Endothelial cell of umbilical vein (primary cell): ENCODE data around the gene DIS3L2. TPM values are rescaled to one million over a fixed set of nuclear protein-coding genes. Genes with fewer than 3 reads are reported as not detected.

Experiments used
- BruUV-seq: library from RNA; stranded (reverse); fragments of 400-500 nt; replicated peaks from 2 replicates; lab custom pipeline; 2021; lab: Mats Ljungman, UMichigan
- CTCF ChIA-PET: fragments of 300-600, 350-600 bp; sonication (Branson Sonifier 250); formaldehyde crosslinking; loops from one replicate; lab custom pipeline; 2021; ENCODE audit warnings: antibody characterized with exemption, inconsistent platforms; lab: Charles Lee
- POLR2A ChIA-PET: fragments of 300-600, 350-600 bp; sonication (Branson Sonifier 250); formaldehyde crosslinking; loops from one replicate; lab custom pipeline; 2021; ENCODE audit warnings: antibody characterized with exemption, inconsistent platforms; lab: Charles Lee
- DNase-seq: peaks from one replicate; pipeline ENCODE4 v3.0.0-alpha.2; 2011; ENCODE audit warnings: low read depth, low spot score
- FAIRE-seq: peaks from 2 replicates; lab custom pipeline; 2011; peaks lifted over from hg19 to GRCh38; lab: Jason Lieb, UNC
- H2AFZ ChIP-seq: 2 replicates; pipeline ENCODE4 v1.6.0; 2012; ENCODE audit warnings: low read depth, low read length, control low read depth, inconsistent platforms
- H3K27ac ChIP-seq: 2 replicates; pipeline ENCODE4 v1.5.1; 2011; ENCODE audit warnings: low read depth, mild to moderate bottlenecking, control low read depth, low read length, moderate library complexity; ENCODE audit not compliant: insufficient read depth
- H3K27me3 ChIP-seq, 2 experiments: 2 replicates each; pipeline versions ENCODE4 v1.6.0 to v1.6.1; 2011; ENCODE audit warnings: low read length in 2 of 2, mixed read lengths in 1 of 2; ENCODE audit not compliant: control insufficient read depth in 2 of 2, insufficient read depth in 2 of 2
- H3K36me3 ChIP-seq, 2 experiments: 2 replicates in 1 of 2; 3 replicates in 1 of 2; pipeline ENCODE4 v1.5.1; 2011; ENCODE audit warnings: low read length in 2 of 2, mild to moderate bottlenecking in 1 of 2, moderate library complexity in 1 of 2; ENCODE audit not compliant: control insufficient read depth in 2 of 2, insufficient read depth in 2 of 2; ENCODE audit errors: extremely low read depth in 1 of 2
- H3K4me1 ChIP-seq: 3 replicates; pipeline ENCODE4 v1.5.1; 2011; ENCODE audit warnings: mild to moderate bottlenecking, low read length; ENCODE audit not compliant: control insufficient read depth, insufficient read depth; ENCODE audit errors: extremely low read depth
- H3K4me2 ChIP-seq: 2 replicates; pipeline ENCODE4 v1.6.1; 2011; ENCODE audit warnings: low read length, control low read depth, mixed read lengths; ENCODE audit not compliant: insufficient read depth
- H3K4me3 ChIP-seq, 3 experiments: fragments of 200-600 bp in 1 of 3; sonication (generic), shearing (Covaris generic) in 1 of 3; replicated peaks in 1 of 3; 2 replicates each; pipeline ENCODE4 v1.5.1; 2011 to 2016; ENCODE audit warnings: control low read depth in 3 of 3, low read length in 3 of 3, mild to moderate bottlenecking in 2 of 3, inconsistent platforms in 1 of 3, low read depth in 1 of 3, moderate library complexity in 1 of 3; ENCODE audit not compliant: insufficient read depth in 1 of 3
- H3K79me2 ChIP-seq: 2 replicates; pipeline ENCODE4 v1.6.0; 2012; ENCODE audit warnings: low read length, inconsistent platforms; ENCODE audit not compliant: control insufficient read depth, insufficient read depth
- H3K9ac ChIP-seq: replicated peaks from 2 replicates; pipeline ENCODE3; 2011; ENCODE audit warnings: low read length, control low read depth; ENCODE audit not compliant: insufficient read depth; ENCODE audit errors: extremely low read depth
- H3K9me1 ChIP-seq: replicated peaks from 3 replicates; pipeline ENCODE4 v1.6.0; 2011; ENCODE audit warnings: mild to moderate bottlenecking, low read length; ENCODE audit not compliant: control insufficient read depth, insufficient read depth; ENCODE audit errors: extremely low read depth
- H3K9me3 ChIP-seq: replicated peaks from 2 replicates; pipeline ENCODE4 v1.5.1; 2012; ENCODE audit warnings: low read length, inconsistent platforms; ENCODE audit not compliant: control insufficient read depth, insufficient read depth
- H4K20me1 ChIP-seq: replicated peaks from 2 replicates; pipeline ENCODE3; 2011; ENCODE audit warnings: mild to moderate bottlenecking, low read length; ENCODE audit not compliant: control insufficient read depth, insufficient read depth; ENCODE audit errors: extremely low read depth
- CTCF ChIP-seq, 2 donors: IDR thresholded peaks; 1 replicate in 1 of 2; 2 replicates in 1 of 2; pipeline ENCODE4 v1.5.1; 2011; ENCODE audit warnings: low read length in 2 of 2, mild to moderate bottlenecking in 2 of 2, moderate library complexity in 2 of 2, control low read depth in 1 of 2, inconsistent platforms in 1 of 2, low read depth in 1 of 2; ENCODE audit not compliant: insufficient read depth in 1 of 2; ENCODE audit errors: extremely low read depth in 1 of 2
- JUN ChIP-seq: IDR thresholded peaks from 2 replicates; pipeline ENCODE4 v1.6.1; 2011; ENCODE audit warnings: borderline replicate concordance, low read depth; ENCODE audit not compliant: insufficient read length, insufficient read depth
- MAX ChIP-seq: IDR thresholded peaks from 2 replicates; pipeline ENCODE4 v1.6.1; 2011; ENCODE audit not compliant: insufficient read depth, insufficient read length
- POLR2A ChIP-seq: IDR thresholded peaks from 2 replicates; pipeline ENCODE4 v1.6.1; 2012; ENCODE audit warnings: low read depth, mild to moderate bottlenecking, control low read depth, low read length
- dilution Hi-C: fragments of 300-500 bp; cut with MboI; formaldehyde crosslinking; loops from one replicate; pipeline ENCODE4 v1.15.0; 2019; ENCODE audit warnings: low sequenced_read_pairs; ENCODE audit not compliant: extremely low pct_ligation_motif_present
- intact Hi-C: fragments of 100-400 bp; cut with micrococcal nuclease; formaldehyde crosslinking; loops from one replicate; pipeline ENCODE4 v1.10.0; 2022
- polyA plus RNA-seq, 4 experiments: library from polyadenylated mRNA; depleted of rRNA in 3 of 4; stranded (reverse) in 3 of 4; unstranded in 1 of 4; fragments of >200 nt; gene quantifications; 2 replicates each; pipeline versions ENCODE4 v1.2.1 to v1.2.3, GENCODE V29; 2011 to 2012; ENCODE audit warnings: missing spikeins in 1 of 4
- total RNA-seq: library from RNA; stranded (reverse); gene quantifications from 2 replicates; pipeline ENCODE4 v1.2.3, GENCODE V29; 2021

Gene DIS3L2
- total and polyA plus RNA-seq, 2 donors (not counting 3 experiments of a cell fraction or from before 2014, with no cell fraction given), result 14.6 to 31.2 TPM

GRCh38 chr2:231928481-231928880 is 33.0 kb upstream of the DIS3L2 start:
- Histone ChIP-seq H3K4me1 (peaks cover 15% of the 10 kb centered on the region), H4K20me1 (no peaks in the 10 kb centered on the region), H3K9ac (no peak overlapping the region), H3K27ac (no peak overlapping the region), H3K9me3 (no peaks in the 10 kb centered on the region), H3K36me3 (no peaks in the 10 kb centered on the region), H3K4me2 (no peak overlapping the region), H3K4me3 (no peak overlapping the region), H2AFZ (no peak overlapping the region), H3K9me1 (no peaks in the 10 kb centered on the region), H3K27me3 (peaks cover 38 to 52% of the 10 kb centered on the region in 2 experiments), H3K79me2 (no peaks in the 10 kb centered on the region)
- ChIA-PET POLR2A (no interaction called here), CTCF (interaction anchor here (1.1 to 3.8 kb wide), 5 partner anchors 11 to 399 kb away, joined by 3 to 28 read pairs (median 5); no protein-coding TSS in a partner anchor)
- TF ChIP-seq CTCF (IDR thresholded peaks at IDR 0.05; ENCODE audit: extremely low read depth in 1 of 2, insufficient read depth in 1 of 2, low read depth in 1 of 2, low read length in 2 of 2) (peak in 1 of 2 donors; percentile 15), MAX (no peak)
- BruUV-seq, result no TSS peak
- dilution Hi-C loops (no loop called here), intact Hi-C loops (no loop called here)
- DNase-seq, result no peak
- FAIRE-seq, result no peak

GRCh38 chr2:231928901-231929725 is 32.4 kb upstream of the DIS3L2 start:
- intact Hi-C loops (no loop called here), dilution Hi-C loops (no loop called here)
- no peaks in the 10 kb centered on the region for H3K36me3 ChIP-seq
- DNase-seq, result no peak
- no peaks in the 10 kb centered on the region for H3K9me1 ChIP-seq
- ChIA-PET CTCF (interaction anchor here (0.6 to 3.8 kb wide), 7 partner anchors 10 to 516 kb away, joined by 3 to 28 read pairs (median 4); no protein-coding TSS in a partner anchor), POLR2A (no interaction called here)
- H4K20me1 ChIP-seq, result no peaks in the 10 kb centered on the region
- TF ChIP-seq POLR2A, result no peak
- TF ChIP-seq JUN, result no peak
- TF ChIP-seq CTCF (IDR thresholded peaks at IDR 0.05; ENCODE audit: extremely low read depth in 1 of 2, insufficient read depth in 1 of 2, low read depth in 1 of 2, low read length in 2 of 2), result no peak
- no peak overlapping the region for H3K4me2 ChIP-seq
- BruUV-seq, result no TSS peak
- H2AFZ ChIP-seq, result no peak overlapping the region
- H3K27ac ChIP-seq, result no peak overlapping the region
- no peak overlapping the region for H3K9ac ChIP-seq
- no peak for FAIRE-seq
- no peak overlapping the region for H3K4me3 ChIP-seq
- H3K4me1 ChIP-seq, result peaks cover 15% of the 10 kb centered on the region
- H3K79me2 ChIP-seq, result no peaks in the 10 kb centered on the region
- H3K27me3 ChIP-seq, result peaks cover 33 to 49% of the 10 kb centered on the region in 2 experiments
- H3K9me3 ChIP-seq, result no peaks in the 10 kb centered on the region
